Left lung (tissue), 10 donors: ENCODE data around the gene PCDHGA1. TPM values are rescaled to one million over a fixed set of nuclear protein-coding genes. Genes with fewer than 3 reads are reported as not detected.

Experiments
- ATAC-seq: fragments of 200-7000 bp; cut with Tn5 transposase; one replicate; pipeline ENCODE4 v1.9.1; 2020; ENCODE audit warnings: moderate library complexity
- DNase-seq, 4 donors: peaks; one replicate each; pipeline ENCODE4 v3.0.0-alpha.2; 2013 to 2020
- H3K27ac ChIP-seq, 2 donors: fragments of 200-600 bp; sonication (generic) in 1 of 2; one replicate each; pipeline versions ENCODE4 v1.5.0 to v1.8.0; 2020 to 2021
- H3K27me3 ChIP-seq, 2 donors: fragments of 200-600 bp; sonication (generic) in 1 of 2; one replicate each; pipeline versions ENCODE4 v1.5.0 to v1.8.0; 2020 to 2021
- H3K36me3 ChIP-seq, 2 donors: fragments of 200-600 bp; sonication (generic) in 1 of 2; one replicate each; pipeline versions ENCODE4 v1.5.0 to v1.8.0; 2020 to 2021
- H3K4me1 ChIP-seq, 2 donors: fragments of 200-600 bp; one replicate each; pipeline ENCODE4 v1.8.0; 2021
- H3K4me3 ChIP-seq, 2 donors: fragments of 200-600 bp; sonication (generic) in 1 of 2; one replicate each; pipeline versions ENCODE4 v1.5.0 to v1.8.0; 2020 to 2021; ENCODE audit warnings: mild to moderate bottlenecking in 1 of 2
- H3K9me3 ChIP-seq, 2 donors: fragments of 200-600 bp; sonication (generic) in 1 of 2; one replicate each; pipeline versions ENCODE4 v1.5.0 to v1.8.0; 2020 to 2021
- CTCF ChIP-seq, 2 donors: fragments of 200-600 bp; sonication (generic) in 1 of 2; IDR thresholded peaks; one replicate each; pipeline versions ENCODE4 v1.5.0 to v1.8.0; 2021; ENCODE audit warnings: antibody characterized with exemption in 2 of 2
- intact Hi-C, 2 donors: fragments of 100-400 bp; cut with DNase I; formaldehyde crosslinking; loops; one replicate each; pipeline versions ENCODE4 v1.11.2 to v1.14.2; 2022
- polyA plus RNA-seq, 6 donors: library from polyadenylated mRNA; unstranded; fragments of 120-200 nt; gene quantifications; one replicate each; pipeline ENCODE4 v1.2.1, GENCODE V29; 2013; ENCODE audit not compliant: insufficient read length in 6 of 6
- total RNA-seq, 2 donors: library from RNA; stranded (reverse); fragmentation: NEBNext Ultra II Directional; extraction: Animal tissue kit (Norgen Biotek cat#: 25700); gene quantifications; one replicate each; pipeline ENCODE4 v1.2.1, GENCODE V29; 2021
- donor health status: DM: no; HTN: yes; CAD: no.
- donor health status: DM: no; HTN: no; CAD: no.

PCDHGA1 gene
- total and polyA plus RNA-seq, 8 donors = 0.38 to 1.1 (median 0.75) TPM

- Histone ChIP-seq H3K36me3 (peaks cover 0 to 77% of the 10 kb centered on the region in 2 donors), H3K4me1 (peaks cover 10 to 89% of the 10 kb centered on the region in 2 donors), H3K4me3 (no peak overlapping the region), H3K27ac (peak overlapping the region; percentile 60 to 62), H3K9me3 (no peaks in the 10 kb centered on the region), H3K27me3 (no peaks in the 10 kb centered on the region)
- TF ChIP-seq CTCF (IDR thresholded peaks at IDR 0.05) = no peak
- intact Hi-C loops = loop anchor here in 1 of 2 donors (10.0 kb wide), 1 partner anchor 107 kb away; the partner anchor contains the start of genes PCDHGA10 and PCDHGB7
- DNase-seq (peak in 3 of 4 donors; percentile 43 to 86 (median 81)), ATAC-seq (peak; percentile 65)
Observed at GRCh38 chr5:141521244-141521781, 191.0 kb downstream of the PCDHGA1 start.

- intact Hi-C loops = loop anchor here in 1 of 2 donors (10.0 kb wide), 1 partner anchor 108 kb away; the partner anchor contains the start of genes PCDHGA10 and PCDHGB7
- peaks cover 10 to 79% of the 10 kb centered on the region in 2 donors for H3K4me1 ChIP-seq
- H3K4me3 ChIP-seq = no peak overlapping the region
- H3K9me3 ChIP-seq = no peaks in the 10 kb centered on the region
- no peak for DNase-seq
- H3K27me3 ChIP-seq = no peaks in the 10 kb centered on the region
- peak overlapping the region; percentile 60 to 62 for H3K27ac ChIP-seq
- peaks cover 0 to 77% of the 10 kb centered on the region in 2 donors for H3K36me3 ChIP-seq
- no peak for ATAC-seq
- TF ChIP-seq CTCF (IDR thresholded peaks at IDR 0.05) = no peak
Observed at GRCh38 chr5:141522301-141522700, 192.0 kb downstream of the PCDHGA1 start.

GRCh38 chr5:141523991-141524390, 193.7 kb downstream of the PCDHGA1 start:
- intact Hi-C loops = loop anchor here in 1 of 2 donors (10.0 kb wide), 1 partner anchor 109 kb away; the partner anchor contains the start of genes PCDHGA10 and PCDHGB7
- DNase-seq = no peak
- no peak for TF ChIP-seq CTCF (IDR thresholded peaks at IDR 0.05)
- H3K27ac ChIP-seq = peak overlapping the region; percentile 53 to 72
- peaks cover 0 to 78% of the 10 kb centered on the region in 2 donors for H3K36me3 ChIP-seq
- peaks cover 10 to 68% of the 10 kb centered on the region in 2 donors for H3K4me1 ChIP-seq
- H3K4me3 ChIP-seq = no peak overlapping the region
- no peaks in the 10 kb centered on the region for H3K9me3 ChIP-seq
- no peaks in the 10 kb centered on the region for H3K27me3 ChIP-seq
- ATAC-seq = no peak

- ATAC-seq = peak; percentile 93
- intact Hi-C loops = loop anchor here in 1 of 2 donors (10.0 kb wide), 1 partner anchor 110 kb away; the partner anchor contains the start of genes PCDHGA10 and PCDHGB7
- Histone ChIP-seq H3K27me3 (no peaks in the 10 kb centered on the region), H3K9me3 (no peaks in the 10 kb centered on the region), H3K4me1 (peaks cover 10 to 66% of the 10 kb centered on the region in 2 donors), H3K27ac (peak overlapping the region; percentile 60 to 72), H3K36me3 (peaks cover 0 to 80% of the 10 kb centered on the region in 2 donors), H3K4me3 (no peak overlapping the region)
- TF ChIP-seq CTCF (IDR thresholded peaks at IDR 0.05) = peak; percentile 97 to 98
- peak; percentile 80 to 97 (median 93) for DNase-seq
Observed at GRCh38 chr5:141524604-141525597, 194.6 kb downstream of the PCDHGA1 start.
